Psoas muscle (tissue), 8 donors: Measurements from ENCODE around the gene SPART. TPM values are rescaled to one million over a fixed set of nuclear protein-coding genes. Genes with fewer than 3 reads are reported as not detected.

ENCODE experiments used
- ATAC-seq, 4 donors: fragments of 200-7000 bp; cut with Tn5 transposase; one replicate each; pipeline ENCODE4 v1.9.1; 2020; ENCODE audit warnings: moderate library complexity in 3 of 4, mild to moderate bottlenecking in 2 of 4
- DNase-seq, 2 donors: peaks; one replicate each; pipeline ENCODE4 v3.0.0-alpha.2; 2020
- H3K27ac ChIP-seq: fragments of 200-600 bp; one replicate; pipeline ENCODE4 v1.8.0; 2022
- H3K27me3 ChIP-seq, 3 donors: fragments of 200-600 bp in 1 of 3; one replicate each; pipeline versions ENCODE4 v1.6.1 to v1.8.0; 2013 to 2022; ENCODE audit warnings: low read length in 2 of 3, mild to moderate bottlenecking in 2 of 3, moderate library complexity in 1 of 3; ENCODE audit not compliant: insufficient read depth in 3 of 3
- H3K36me3 ChIP-seq, 2 donors: fragments of 200-600 bp in 1 of 2; one replicate each; pipeline versions ENCODE4 v1.6.1 to v1.8.0; 2013 to 2022; ENCODE audit warnings: low read depth in 1 of 2, mild to moderate bottlenecking in 1 of 2, moderate library complexity in 1 of 2; ENCODE audit not compliant: insufficient read depth in 1 of 2
- H3K4me1 ChIP-seq: fragments of 200-600 bp; one replicate; pipeline ENCODE4 v1.8.0; 2022
- H3K4me3 ChIP-seq: fragments of 200-600 bp; one replicate; pipeline ENCODE4 v1.8.0; 2022; ENCODE audit warnings: mild to moderate bottlenecking
- H3K9me3 ChIP-seq: fragments of 200-600 bp; one replicate; pipeline ENCODE4 v1.8.0; 2022
- CTCF ChIP-seq: fragments of 200-600 bp; IDR thresholded peaks from one replicate; pipeline ENCODE4 v1.8.0; 2022; ENCODE audit warnings: antibody characterized with exemption
- WGBS, 3 donors: extraction: QIAGEN DNeasy Blood & Tissue Kit; methylation state at CpG; one replicate each; pipeline versions ENCODE4 v1.1.6 to v1.1.7; 2013; 5-methylcytosine and 5-hydroxymethylcytosine counted together
- intact Hi-C, 2 donors: fragments of 100-400 bp; cut with DNase I; formaldehyde crosslinking; loops; one replicate each; pipeline versions ENCODE4 v1.11.0 to v1.14.2; 2022
- polyA plus RNA-seq, 3 donors: library from polyadenylated mRNA; stranded (reverse); fragments of 200-250 nt; gene quantifications; one replicate each; pipeline ENCODE4 v1.2.3, GENCODE V29; 2013
- total RNA-seq, 4 donors: library from RNA; stranded (reverse); fragmentation: NEBNext Ultra II Directional in 2 of 4; extraction: Animal tissue kit (Norgen Biotek cat#: 25700) in 2 of 4; gene quantifications; one replicate each; pipeline versions ENCODE4 v1.2.1 to v1.2.4, GENCODE V29; 2021 to 2023
- donor health status: healthy with polysubstance abuse.
- donor health status: DM: no; HTN: no; CAD: no; lungs with moderate emphysema.
- donor health status: Bipolar disorder and iron deficiency.
- donor health status: healthy.
- donor health status: DM: yes; HTN: yes; CAD: no.
- donor health status: DM: no; HTN: no; CAD: no.
- donor health status: DM: no; HTN: no; CAD: no.
- donor health status: DM: yes; HTN: yes; CAD: no.

The SPART gene
- total and polyA plus RNA-seq, 7 donors, result 29.2 to 103 (median 44.0) TPM

- no peaks in the 10 kb centered on the region for H3K4me1 ChIP-seq
- no peak overlapping the region for H3K4me3 ChIP-seq
- no peaks in the 10 kb centered on the region for H3K9me3 ChIP-seq
- ATAC-seq (peak in 2 of 4 donors; percentile 39 to 45), DNase-seq (no peak)
- H3K27ac ChIP-seq, result no peak overlapping the region
- no peaks in the 10 kb centered on the region for H3K27me3 ChIP-seq
- H3K36me3 ChIP-seq, result no peaks in the 10 kb centered on the region
- TF ChIP-seq CTCF, result no peak
- intact Hi-C loops, result no loop called here
These were observed 84.2 kb downstream of the SPART start for GRCh38 chr13:36261976-36262375.

DNA sequence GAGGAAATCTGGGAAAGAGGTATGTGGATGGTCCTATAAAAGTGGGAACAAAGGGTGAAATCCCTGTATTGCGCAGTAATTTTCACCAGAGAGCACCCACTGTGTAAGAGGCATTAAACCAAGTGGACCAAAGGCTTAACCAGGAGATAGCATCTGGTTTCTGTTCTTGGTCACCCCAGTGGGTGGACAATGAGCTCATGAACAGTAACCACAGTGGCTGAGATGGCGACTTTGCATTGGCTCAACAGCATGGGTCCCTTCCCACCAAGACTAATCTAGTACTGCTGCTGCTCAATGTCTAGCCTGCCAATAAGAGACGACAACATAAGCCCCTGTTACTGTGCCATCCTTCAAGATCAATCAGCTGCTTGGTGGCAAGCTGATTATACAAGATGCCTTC is 85.2 kb downstream of the SPART start:
- no peaks in the 10 kb centered on the region for H3K4me1 ChIP-seq
- ATAC-seq, result no peak
- H3K27ac ChIP-seq, result no peak overlapping the region
- no peaks in the 10 kb centered on the region for H3K36me3 ChIP-seq
- 82 to 94% (median 83%) methylated on average over 3 of the region's 3 CpGs for WGBS, 3 donors
- TF ChIP-seq CTCF, result no peak
- no peak overlapping the region for H3K4me3 ChIP-seq
- no peaks in the 10 kb centered on the region for H3K27me3 ChIP-seq
- intact Hi-C loops, result no loop called here
- no peak for DNase-seq
- no peaks in the 10 kb centered on the region for H3K9me3 ChIP-seq

GRCh38 chr13:36259361-36260137 is 86.6 kb downstream of the SPART start:
- ATAC-seq, result no peak
- no peaks in the 10 kb centered on the region for H3K36me3 ChIP-seq
- H3K4me3 ChIP-seq, result no peak overlapping the region
- no peak for DNase-seq
- H3K4me1 ChIP-seq, result no peaks in the 10 kb centered on the region
- 90 to 94% (median 91%) methylated on average over 8 of the region's 8 CpGs for WGBS, 3 donors
- TF ChIP-seq CTCF, result no peak
- H3K9me3 ChIP-seq, result no peaks in the 10 kb centered on the region
- no peaks in the 10 kb centered on the region for H3K27me3 ChIP-seq
- H3K27ac ChIP-seq, result no peak overlapping the region
- intact Hi-C loops, result no loop called here

GRCh38 chr13:36258831-36259230 is 87.4 kb downstream of the SPART start:
- Histone ChIP-seq H3K9me3 (no peaks in the 10 kb centered on the region), H3K27ac (no peak overlapping the region), H3K27me3 (no peaks in the 10 kb centered on the region), H3K36me3 (no peaks in the 10 kb centered on the region), H3K4me3 (no peak overlapping the region), H3K4me1 (no peaks in the 10 kb centered on the region)
- no peak for TF ChIP-seq CTCF
- intact Hi-C loops, result no loop called here
- WGBS, 3 donors, result 75 to 78% (median 75%) methylated on average over 8 of the region's 8 CpGs
- DNase-seq (no peak), ATAC-seq (no peak)

Other genes starting within 250 kb of the SPART start
- 10 to 100 TPM in 1 of 4 donors, 1 to 10 TPM in 3; 2.3 to 15.1 (median 6.4) TPM for gene DCLK1, start 215.0 kb downstream of the SPART start, total RNA-seq
- 1 to 10 TPM in 2 of 3 donors, under 1 TPM in 1; 0.98 to 3.9 (median 2.3) TPM for gene DCLK1, start 215.0 kb downstream of the SPART start, polyA plus RNA-seq
- gene SOHLH2, start 131.8 kb downstream of the SPART start, total RNA-seq, result 1 to 10 TPM in 1 of 4 donors, under 1 TPM in 3; 0.17 to 1.4 (median 0.20) TPM
- gene SOHLH2, start 131.8 kb downstream of the SPART start, polyA plus RNA-seq, result under 1 TPM in 2 of 3 donors, not detected in 1; 0.22 to 0.29 TPM
- 1 to 10 TPM in 2 of 4 donors, under 1 TPM in 2; 0.48 to 3.5 (median 1.4) TPM for gene CCDC169, start 48.6 kb downstream of the SPART start, total RNA-seq
- gene CCDC169, start 48.6 kb downstream of the SPART start, polyA plus RNA-seq, result under 1 TPM in 2 of 3 donors, not detected in 1; 0.17 to 0.29 TPM
- under 1 TPM in 2 of 4 donors, not detected in 2; 0.79 to 0.92 TPM for gene CCNA1, start 86.1 kb upstream of the SPART start, total RNA-seq
- gene CCNA1, start 86.1 kb upstream of the SPART start, polyA plus RNA-seq, result 1 to 10 TPM in 2 of 3 donors, not detected in 1; 1.6 to 5.8 TPM